GM12891 (cell line): ENCODE data around the gene HCK.
"Not testable (repeated sequence)": the region's sequence is repeated elsewhere in the genome, so short reads cannot be mapped to it uniquely, and the experiment has no call there.

Experiments used
- POLR2A ChIP-seq: IDR thresholded peaks from 2 replicates; pipeline ENCODE4 v1.6.1; 2011; ENCODE audit warnings: low read depth, low read length, control low read depth
- POLR2AphosphoS5 ChIP-seq: IDR thresholded peaks from 2 replicates; pipeline ENCODE4 v1.6.1; 2011; ENCODE audit warnings: low read depth, low read length, control low read depth
- SPI1 ChIP-seq: IDR thresholded peaks from 2 replicates; pipeline ENCODE4 v1.6.1; 2011; ENCODE audit warnings: low read depth, low read length, control low read depth
- TAF1 ChIP-seq: IDR thresholded peaks from 2 replicates; pipeline ENCODE4 v1.6.1; 2011; ENCODE audit warnings: low read depth, low read length, control low read depth

DNA sequence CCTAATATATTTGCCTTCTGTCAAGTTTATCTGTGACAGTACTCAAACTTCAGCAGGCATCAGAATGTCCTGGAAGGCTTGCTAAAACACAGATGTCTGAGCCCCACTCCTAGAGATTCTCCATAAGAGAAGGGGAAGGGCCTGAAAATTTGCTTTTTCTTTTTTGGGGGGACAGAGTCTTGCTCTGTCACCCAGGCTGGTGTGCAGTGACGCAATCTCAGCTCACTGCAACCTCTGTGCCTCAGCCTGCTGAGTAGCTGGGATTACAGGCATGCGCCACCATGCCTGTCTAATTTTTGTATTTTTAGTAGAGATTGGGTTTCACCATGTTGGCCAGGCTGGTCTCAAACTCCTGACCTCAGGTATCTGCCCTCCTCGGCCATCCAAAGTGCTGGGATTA is 18.3 kb upstream of the HCK start:
- TF ChIP-seq POLR2A, SPI1, TAF1, POLR2AphosphoS5: not testable (repeated sequence)
